HK-2 (cell line): ENCODE data around the gene CEMIP2.

Source experiments
- DNase-seq: peaks from one replicate; pipeline ENCODE4 v3.0.0-alpha.2; 2018; ENCODE audit not compliant: unreplicated experiment

The CEMIP2 gene

GRCh38 chr9:71746023-71746757 is 22.1 kb downstream of the CEMIP2 start:
- no peak for DNase-seq

GRCh38 chr9:71744754-71745521 is 23.4 kb downstream of the CEMIP2 start:
- no peak for DNase-seq

- no peak for DNase-seq
These were observed 24.4 kb downstream of the CEMIP2 start for GRCh38 chr9:71743882-71744281.

DNA sequence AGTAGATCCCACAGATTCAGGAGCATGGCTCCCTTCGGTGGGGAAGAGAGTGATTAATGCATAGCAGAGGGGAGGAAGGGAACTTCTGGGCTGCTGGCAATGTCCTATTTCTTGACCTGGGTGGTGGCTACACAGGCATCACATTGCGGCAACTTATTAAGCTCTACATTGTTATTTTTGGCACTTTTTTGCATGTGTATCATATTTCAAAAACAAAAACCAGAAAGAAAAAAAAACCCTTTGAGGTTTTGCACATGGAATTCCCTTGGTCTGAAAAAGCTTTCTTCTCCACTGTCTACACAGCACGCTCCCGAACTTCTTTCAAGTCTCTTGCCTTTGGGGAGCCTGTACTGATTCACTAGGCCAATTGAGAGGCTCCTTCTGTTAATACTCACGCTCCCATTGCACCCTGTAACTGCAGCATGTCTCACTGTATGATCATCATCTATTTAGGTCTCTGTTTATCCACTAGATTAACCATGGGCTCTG is 25.1 kb downstream of the CEMIP2 start:
- DNase-seq = no peak

DNA sequence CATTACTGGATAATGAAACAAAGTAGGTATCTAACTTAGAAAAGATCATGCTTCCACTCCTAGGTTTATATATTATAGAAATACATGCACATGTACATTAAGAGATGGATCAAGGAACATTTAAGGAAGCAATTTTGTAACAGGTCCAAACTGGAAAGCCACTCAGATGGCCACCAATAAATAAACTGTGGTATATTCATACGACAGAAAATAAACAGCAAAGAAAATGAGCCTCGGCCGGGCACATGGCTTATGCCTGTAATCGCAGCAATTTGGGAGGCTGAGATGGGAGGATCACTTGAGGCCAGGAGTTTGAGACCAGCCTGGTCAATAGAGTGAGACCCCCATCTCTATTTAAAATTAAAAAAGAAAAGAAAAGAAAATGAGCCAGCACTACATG is 25.6 kb downstream of the CEMIP2 start:
- DNase-seq = no peak

- DNase-seq = no peak
These were observed 26.2 kb downstream of the CEMIP2 start for GRCh38 chr9:71741926-71742648.

- no peak for DNase-seq
These were observed 28.1 kb downstream of the CEMIP2 start for GRCh38 chr9:71740199-71740598.

- no peak for DNase-seq
These were observed 30.9 kb downstream of the CEMIP2 start for GRCh38 chr9:71737455-71737854.

DNA sequence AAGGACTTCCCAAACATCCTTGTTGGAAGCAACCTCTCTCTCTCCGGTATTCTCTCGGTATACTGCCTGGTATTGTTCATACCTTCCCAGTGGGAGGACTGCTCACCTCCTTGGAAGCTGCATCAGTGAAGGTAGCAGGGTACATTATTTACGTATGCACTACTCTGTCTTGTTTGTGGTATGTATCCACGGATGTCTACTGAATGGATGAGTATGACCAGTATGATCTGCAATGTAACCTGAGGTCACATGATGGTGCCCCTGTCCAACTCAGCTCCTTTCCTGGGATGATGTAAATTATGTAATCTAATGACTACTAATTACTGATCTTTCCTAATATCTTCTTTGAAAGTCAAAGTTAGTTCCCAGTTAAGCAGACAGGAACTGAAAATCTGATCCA is 32.1 kb downstream of the CEMIP2 start:
- no peak for DNase-seq

GRCh38 chr9:71734950-71735349 is 33.4 kb downstream of the CEMIP2 start:
- no peak for DNase-seq

DNA sequence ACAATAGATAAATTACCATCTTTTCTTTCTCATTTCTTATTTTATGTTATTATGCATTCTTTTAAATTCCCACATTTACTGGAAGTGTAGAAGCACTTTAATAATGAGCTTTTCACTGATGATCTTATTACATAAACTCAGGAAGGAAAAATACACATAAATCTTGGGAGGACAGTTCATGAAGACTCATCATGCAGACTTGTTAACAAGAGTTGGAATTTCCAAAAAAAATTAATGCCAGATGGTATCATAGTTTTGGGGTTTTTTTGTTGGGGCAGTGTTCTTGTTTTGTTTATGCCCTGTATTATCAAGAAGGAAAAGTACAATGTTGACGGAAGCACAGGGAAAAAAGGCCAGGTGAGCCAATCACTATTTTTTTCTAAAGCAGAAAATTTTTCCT is 35.1 kb downstream of the CEMIP2 start:
- no peak for DNase-seq

DNA sequence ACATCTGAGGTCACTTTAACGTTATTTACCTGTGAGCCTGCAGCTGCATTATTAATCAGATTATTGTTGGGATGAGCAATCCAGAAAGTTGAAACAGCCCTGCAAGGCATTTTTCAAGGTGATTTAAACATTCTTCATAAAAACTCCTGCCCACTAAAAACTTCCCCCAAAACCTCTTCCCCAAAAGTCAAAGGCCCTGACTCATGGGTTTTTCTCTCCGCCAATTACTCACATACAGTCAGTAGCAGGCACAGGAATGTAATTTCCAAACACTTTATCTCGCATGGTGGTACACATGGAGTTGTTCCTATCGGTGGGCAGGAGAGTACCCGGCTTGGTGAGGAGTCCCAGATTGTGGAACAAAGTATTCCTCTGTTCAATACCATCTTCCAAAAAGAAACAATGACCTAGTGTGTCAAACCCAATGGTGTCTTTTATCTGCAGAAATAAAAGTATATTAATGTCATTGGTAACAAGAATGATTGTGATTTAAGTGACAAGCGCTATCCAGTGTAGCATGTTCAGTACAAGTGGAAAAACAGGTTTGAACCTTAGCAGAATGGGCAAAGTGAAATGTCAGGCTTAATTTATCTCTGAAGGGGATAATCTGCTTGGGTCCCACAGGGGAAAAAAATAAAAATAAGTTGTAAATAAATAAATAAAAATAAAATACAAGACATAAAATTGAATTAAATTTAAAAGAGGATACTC is 38.3 kb downstream of the CEMIP2 start:
- no peak for DNase-seq

GRCh38 chr9:71726723-71727122 is 41.6 kb downstream of the CEMIP2 start:
- no peak for DNase-seq

DNA sequence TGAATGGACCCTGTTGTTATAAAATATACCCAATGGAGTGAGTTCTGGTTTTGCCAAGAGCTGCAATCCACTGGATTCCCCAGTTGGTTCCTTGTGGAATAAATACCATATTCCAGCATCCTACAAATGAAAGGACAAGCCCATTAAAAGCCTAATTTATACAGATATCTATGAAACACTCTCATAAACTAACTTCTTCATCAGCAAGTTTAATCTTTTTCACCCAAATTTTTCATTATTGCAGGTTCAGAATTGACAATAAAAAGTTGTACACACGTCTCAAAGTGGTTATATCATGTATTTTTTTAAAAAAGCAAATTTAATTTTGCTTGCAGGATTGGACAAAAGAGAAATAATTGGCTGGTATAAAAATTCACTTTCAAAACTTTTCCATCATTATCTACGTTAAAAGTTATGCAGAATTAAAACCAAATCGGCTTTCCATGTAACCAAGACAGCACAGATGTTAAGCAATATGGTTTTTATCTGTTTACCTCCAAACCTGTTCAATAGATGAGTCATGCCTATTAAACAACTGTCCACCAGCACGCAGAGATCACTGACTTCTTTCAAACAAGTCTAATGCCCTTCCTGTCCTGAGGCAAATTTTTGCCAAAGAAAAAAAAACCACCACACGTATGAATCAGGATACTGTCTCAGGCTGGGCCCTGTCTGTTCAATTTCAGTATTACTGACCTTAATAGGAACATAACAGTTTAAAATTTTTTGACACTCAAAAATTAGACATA is 42.5 kb downstream of the CEMIP2 start:
- DNase-seq = no peak

- DNase-seq = no peak
These were observed 46.5 kb downstream of the CEMIP2 start for GRCh38 chr9:71721855-71722254.

DNA sequence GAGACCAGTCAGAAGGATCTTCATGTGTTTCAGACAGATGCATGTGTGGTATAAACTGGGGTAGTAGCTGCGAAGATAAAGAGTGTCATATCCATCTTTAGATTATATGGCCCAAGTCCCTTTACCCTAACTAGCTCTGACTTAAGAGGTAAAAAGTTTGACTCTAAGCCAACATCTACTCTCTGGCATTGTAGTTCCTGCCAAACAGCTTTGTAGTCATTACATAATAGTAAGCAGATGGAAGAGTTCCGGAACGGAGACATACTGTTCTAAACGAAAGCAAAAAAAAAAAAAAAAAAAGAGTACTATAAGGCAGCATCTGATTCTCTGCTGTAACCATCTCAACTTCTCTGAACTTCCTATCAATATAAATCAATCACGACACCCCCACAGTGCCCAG is 48.8 kb downstream of the CEMIP2 start:
- DNase-seq = no peak

DNA sequence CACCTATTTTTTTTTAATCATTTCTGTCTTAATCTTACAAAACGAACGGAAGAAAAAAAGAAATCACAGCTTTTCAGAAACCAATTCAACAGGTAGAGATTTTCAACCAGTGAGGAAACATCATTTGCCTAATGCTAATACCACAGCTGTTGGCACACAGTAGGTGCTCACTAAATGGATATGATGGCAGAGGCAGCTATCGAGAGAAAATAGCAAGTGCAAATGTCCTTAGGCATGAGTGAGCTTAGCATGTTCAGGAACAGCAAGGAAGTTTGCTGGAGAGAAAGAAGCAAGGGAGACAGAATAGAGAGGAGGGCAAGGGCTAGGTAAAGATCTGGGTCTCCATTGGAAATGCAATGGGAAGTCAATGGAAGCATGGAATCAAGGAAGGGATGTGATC is 49.2 kb downstream of the CEMIP2 start:
- no peak for DNase-seq

- no peak for DNase-seq
These were observed 52.0 kb downstream of the CEMIP2 start for GRCh38 chr9:71716138-71716909.

GRCh38 chr9:71710856-71711255 is 57.5 kb downstream of the CEMIP2 start:
- DNase-seq = no peak

DNA sequence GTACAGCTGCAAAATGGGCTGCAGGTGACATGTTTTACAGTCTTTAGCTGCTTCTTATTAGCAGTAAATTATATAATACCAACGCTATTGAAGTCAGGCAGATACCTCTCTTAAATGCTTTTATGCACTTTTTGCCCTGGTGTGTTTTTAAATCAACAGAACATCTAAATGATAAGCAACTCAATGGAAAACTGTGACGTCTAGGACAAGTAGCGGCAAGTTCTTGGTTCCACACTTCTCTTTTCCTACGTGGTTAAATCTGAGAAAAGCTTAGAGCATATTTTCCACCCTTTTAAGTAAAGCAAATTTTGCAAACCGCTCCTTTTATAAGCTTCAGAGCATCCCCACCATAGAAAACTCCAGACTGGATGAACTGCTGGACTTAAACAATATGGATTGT is 58.1 kb downstream of the CEMIP2 start:
- no peak for DNase-seq
